Measurements from ENCODE around the gene MACROD2. TPM values are rescaled to one million over a fixed set of nuclear protein-coding genes. Genes with fewer than 3 reads are reported as not detected.

The MACROD2 gene
- total RNA-seq, 2 donors from 2014 or later: 0.94 to 10.4 TPM

DNA sequence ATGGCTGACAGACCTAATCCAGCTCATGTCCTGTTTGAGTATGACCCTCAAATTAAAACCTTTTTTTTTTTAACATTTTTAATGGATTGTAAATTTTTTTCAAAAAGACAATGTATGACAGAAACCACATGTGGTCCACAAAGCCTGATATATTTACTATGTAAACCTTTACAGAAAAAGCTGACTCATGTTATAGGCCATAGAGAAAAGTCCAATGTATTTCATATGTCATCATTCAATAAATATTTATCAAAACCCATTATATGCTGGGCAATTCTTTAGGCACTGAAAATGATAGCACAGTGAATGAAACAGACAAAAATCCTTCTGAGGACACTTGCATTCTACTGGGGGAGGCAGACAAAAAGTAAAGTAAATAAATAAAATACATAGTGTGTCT, 1168.3 kb downstream of the MACROD2 start:
- no peak overlapping the region for H3K4me3 ChIP-seq
- H3K4me1 ChIP-seq: no peaks in the 10 kb centered on the region
- no peaks in the 10 kb centered on the region for H3K27me3 ChIP-seq
- TF ChIP-seq, protein P1, sequence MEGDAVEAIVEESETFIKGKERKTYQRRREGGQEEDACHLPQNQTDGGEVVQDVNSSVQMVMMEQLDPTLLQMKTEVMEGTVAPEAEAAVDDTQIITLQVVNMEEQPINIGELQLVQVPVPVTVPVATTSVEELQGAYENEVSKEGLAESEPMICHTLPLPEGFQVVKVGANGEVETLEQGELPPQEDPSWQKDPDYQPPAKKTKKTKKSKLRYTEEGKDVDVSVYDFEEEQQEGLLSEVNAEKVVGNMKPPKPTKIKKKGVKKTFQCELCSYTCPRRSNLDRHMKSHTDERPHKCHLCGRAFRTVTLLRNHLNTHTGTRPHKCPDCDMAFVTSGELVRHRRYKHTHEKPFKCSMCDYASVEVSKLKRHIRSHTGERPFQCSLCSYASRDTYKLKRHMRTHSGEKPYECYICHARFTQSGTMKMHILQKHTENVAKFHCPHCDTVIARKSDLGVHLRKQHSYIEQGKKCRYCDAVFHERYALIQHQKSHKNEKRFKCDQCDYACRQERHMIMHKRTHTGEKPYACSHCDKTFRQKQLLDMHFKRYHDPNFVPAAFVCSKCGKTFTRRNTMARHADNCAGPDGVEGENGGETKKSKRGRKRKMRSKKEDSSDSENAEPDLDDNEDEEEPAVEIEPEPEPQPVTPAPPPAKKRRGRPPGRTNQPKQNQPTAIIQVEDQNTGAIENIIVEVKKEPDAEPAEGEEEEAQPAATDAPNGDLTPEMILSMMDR (IDR thresholded peaks at IDR 0.05): no peak
- no peak overlapping the region for H3K27ac ChIP-seq
- no peaks in the 10 kb centered on the region for H3K36me3 ChIP-seq
- no peak for DNase-seq (ENCODE audit: low spot score)
- no peaks in the 10 kb centered on the region for H3K9me3 ChIP-seq

GRCh38 chr20:15164726-15165125, 1169.4 kb downstream of the MACROD2 start:
- H3K27ac ChIP-seq: no peak overlapping the region

DNA sequence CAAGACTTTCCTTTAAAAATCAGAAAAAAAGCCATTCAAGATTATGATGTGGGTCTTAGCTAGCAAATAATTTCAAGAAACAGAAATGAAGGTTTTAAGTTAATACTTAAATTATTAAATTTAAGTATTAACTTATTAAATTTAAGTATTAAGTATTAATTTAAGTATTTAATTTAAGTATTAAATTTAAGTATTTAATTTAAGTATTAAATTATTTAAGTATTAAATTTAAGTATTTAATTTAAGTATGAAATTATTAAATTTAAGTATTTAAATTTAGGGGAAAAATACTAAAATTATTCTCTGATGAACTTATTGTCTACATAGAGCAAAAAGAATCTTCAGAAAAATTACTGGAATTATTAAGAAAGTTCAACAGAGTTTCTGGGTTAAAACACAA, 1171.4 kb downstream of the MACROD2 start:
- TF ChIP-seq, protein P1 (IDR thresholded peaks at IDR 0.05): no peak
- Histone ChIP-seq H3K36me3 (no peaks in the 10 kb centered on the region), H3K27ac (no peak overlapping the region), H3K4me3 (no peak overlapping the region), H3K9me3 (no peaks in the 10 kb centered on the region), H3K27me3 (no peaks in the 10 kb centered on the region), H3K4me1 (no peaks in the 10 kb centered on the region)
- DNase-seq (ENCODE audit: low spot score): no peak

More at GRCh38 chr20:15164726-15165125, 1169.4 kb downstream of the MACROD2 start:
- no peaks in the 10 kb centered on the region for H3K4me1 ChIP-seq
- TF ChIP-seq, protein P1 (IDR thresholded peaks at IDR 0.05): no peak
- no peak for DNase-seq (ENCODE audit: low spot score)
- H3K36me3 ChIP-seq: no peaks in the 10 kb centered on the region
- H3K27me3 ChIP-seq: no peaks in the 10 kb centered on the region
- no peak overlapping the region for H3K4me3 ChIP-seq
- no peaks in the 10 kb centered on the region for H3K9me3 ChIP-seq

- H3K27ac ChIP-seq: no peak overlapping the region
- TF ChIP-seq, protein P1 (IDR thresholded peaks at IDR 0.05): no peak
- no peak overlapping the region for H3K4me3 ChIP-seq
- H3K4me1 ChIP-seq: no peaks in the 10 kb centered on the region
- no peak for DNase-seq (ENCODE audit: low spot score)
- H3K36me3 ChIP-seq: no peaks in the 10 kb centered on the region
- H3K27me3 ChIP-seq: no peaks in the 10 kb centered on the region
- H3K9me3 ChIP-seq: no peaks in the 10 kb centered on the region
Observed at GRCh38 chr20:15171016-15171415, 1175.7 kb downstream of the MACROD2 start.

DNA sequence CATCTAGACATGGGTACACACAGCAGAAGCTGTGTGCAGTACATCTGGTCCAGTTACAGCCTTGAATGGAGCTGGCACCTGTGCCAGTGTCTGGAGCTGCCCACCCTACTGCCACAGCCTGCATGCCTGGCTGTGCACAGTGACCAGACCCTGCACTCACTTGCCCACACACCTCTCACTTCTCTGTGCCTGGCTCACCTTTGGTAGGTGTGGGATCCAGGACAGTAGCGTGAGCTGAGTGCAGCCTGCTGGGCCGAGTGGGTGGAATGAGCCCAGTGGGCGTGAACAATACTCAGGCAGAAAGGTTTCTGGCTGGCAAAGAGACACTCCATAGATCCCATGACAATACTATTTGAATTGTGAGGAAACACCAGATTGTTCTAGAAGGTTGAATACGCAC, 1181.6 kb downstream of the MACROD2 start:
- Histone ChIP-seq H3K36me3 (no peaks in the 10 kb centered on the region), H3K4me3 (no peak overlapping the region), H3K9me3 (no peaks in the 10 kb centered on the region), H3K4me1 (no peaks in the 10 kb centered on the region), H3K27ac (no peak overlapping the region), H3K27me3 (no peaks in the 10 kb centered on the region)
- no peak for DNase-seq (ENCODE audit: low spot score)
- TF ChIP-seq, protein P1 (IDR thresholded peaks at IDR 0.05): no peak

- H3K27me3 ChIP-seq: no peaks in the 10 kb centered on the region
- DNase-seq (ENCODE audit: low spot score): no peak
- H3K27ac ChIP-seq: no peak overlapping the region
- TF ChIP-seq, protein P1 (IDR thresholded peaks at IDR 0.05): no peak
- no peaks in the 10 kb centered on the region for H3K4me1 ChIP-seq
- no peaks in the 10 kb centered on the region for H3K36me3 ChIP-seq
- H3K9me3 ChIP-seq: no peaks in the 10 kb centered on the region
- no peak overlapping the region for H3K4me3 ChIP-seq
Observed at GRCh38 chr20:15178581-15178980, 1183.3 kb downstream of the MACROD2 start.

Data from right atrium auricular region (tissue), 2 donors.